Measurements from ENCODE around the gene DMTF1.

DNA sequence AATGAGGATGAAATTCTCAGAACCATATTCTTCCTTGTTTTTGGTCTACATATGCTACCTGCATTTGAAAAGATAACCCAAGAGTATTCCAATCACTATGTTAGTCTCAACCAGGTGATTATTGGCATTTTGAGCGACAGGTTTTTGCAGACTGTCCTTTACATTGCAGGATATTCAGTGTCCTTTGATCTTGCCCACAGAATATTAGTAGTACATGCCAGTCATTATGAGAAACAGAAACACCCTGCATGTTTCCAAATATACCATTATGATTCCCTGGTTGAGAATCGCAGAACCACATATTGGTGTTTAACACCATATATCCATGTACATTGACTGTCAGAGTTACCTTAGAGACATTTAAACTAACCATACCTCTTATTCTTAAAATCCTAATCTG is 36.7 kb downstream of the DMTF1 start:
- no peak for TF ChIP-seq CTCF (conservative IDR thresholded peaks at IDR 0.05; ENCODE audit: low read depth, low read length)
- no peak for TF ChIP-seq USF2 (IDR thresholded peaks at IDR 0.05; ENCODE audit: low read depth, low read length)
- no peak for TF ChIP-seq POLR2A (IDR thresholded peaks at IDR 0.05; ENCODE audit: low read depth, low read length)
- TF ChIP-seq RAD21 (IDR thresholded peaks at IDR 0.05; ENCODE audit: low read length): no peak
- no peak for TF ChIP-seq CHD1 (IDR thresholded peaks at IDR 0.05; ENCODE audit: low read depth, low read length)
- TF ChIP-seq MAZ (IDR thresholded peaks at IDR 0.05; ENCODE audit: borderline replicate concordance, low read depth, low read length): no peak
- TF ChIP-seq MXI1 (IDR thresholded peaks at IDR 0.05; ENCODE audit: borderline replicate concordance, low read depth, low read length): no peak
- TF ChIP-seq FOS (IDR thresholded peaks at IDR 0.05; ENCODE audit: low read depth, low read length): no peak

Data from IMR-90 (cell line).